Transverse colon (tissue), 4 donors: Measurements from ENCODE around the gene EPHB4. TPM values are rescaled to one million over a fixed set of nuclear protein-coding genes. Genes with fewer than 3 reads are reported as not detected.

Source experiments
- DNase-seq: peaks from one replicate; pipeline ENCODE4 v3.0.0-alpha.2; 2019
- H3K27ac ChIP-seq, 4 donors: fragments of 200-600 bp; sonication (generic); 2 replicates each; pipeline ENCODE4 v1.5.1; 2016 to 2018; ENCODE audit warnings: inconsistent platforms in 4 of 4
- H3K27me3 ChIP-seq: fragments of 200-600 bp; sonication (generic); 2 replicates; pipeline ENCODE4 v1.5.1; 2017; ENCODE audit warnings: inconsistent platforms
- H3K36me3 ChIP-seq, 4 donors: fragments of 200-600 bp; sonication (generic); 2 replicates each; pipeline ENCODE4 v1.5.1; 2017 to 2019; ENCODE audit warnings: inconsistent platforms in 4 of 4
- H3K4me1 ChIP-seq, 4 donors: fragments of 200-600 bp; sonication (generic); 2 replicates each; pipeline ENCODE4 v1.5.1; 2017 to 2020; ENCODE audit warnings: inconsistent platforms in 4 of 4
- H3K4me3 ChIP-seq, 4 donors: fragments of 200-600 bp; sonication (generic); 1 replicate in 1 of 4; 2 replicates in 3 of 4; pipeline versions ENCODE4 v1.5.1 to v1.6.1; 2017 to 2019; ENCODE audit warnings: inconsistent platforms in 4 of 4
- H3K9me3 ChIP-seq, 2 donors: fragments of 200-600 bp; sonication (generic); 2 replicates each; pipeline ENCODE4 v1.5.1; 2017 to 2019; ENCODE audit warnings: inconsistent platforms in 2 of 2
- EP300 ChIP-seq: sonication (generic); formaldehyde crosslinking; IDR thresholded peaks from one replicate; pipeline ENCODE4 v1.6.1; 2017; ENCODE audit warnings: antibody characterized with exemption, low read depth
- POLR2A ChIP-seq: fragments of 450-650 bp; IDR thresholded peaks from one replicate; pipeline ENCODE4 v1.6.1; 2016; ENCODE audit warnings: antibody characterized with exemption, mild to moderate bottlenecking, moderate library complexity
- POLR2AphosphoS5 ChIP-seq, 3 donors: sonication (generic); formaldehyde crosslinking; IDR thresholded peaks; one replicate each; pipeline ENCODE4 v1.6.1; 2016; ENCODE audit warnings: antibody characterized with exemption in 3 of 3
- WGBS, 2 donors: methylation state at CpG; one replicate each; pipeline ENCODE4 v1.1.5; 2018; ENCODE audit warnings: low coverage in 1 of 2; 5-methylcytosine and 5-hydroxymethylcytosine counted together
- in situ Hi-C, 4 donors: fragments of 200-750 bp; cut with MboI; loops; one replicate each; pipeline versions ENCODE4 v1.15.0 to v1.15.1; 2017; ENCODE audit warnings: low sequenced_read_pairs in 3 of 4, low pct_ligation_motif_present in 1 of 4, low pct_unique_long_range_greater_than_20kb in 1 of 4
- intact Hi-C: fragments of 100-400 bp; cut with DNase I; formaldehyde crosslinking; loops from one replicate; pipeline ENCODE4 v1.15.1; 2023; ENCODE audit warnings: low total_unique reads
- total RNA-seq, 4 donors: library from RNA; depleted of rRNA; stranded (reverse); fragments of >200 nt; gene quantifications; one replicate each; pipeline ENCODE4 v1.1.0, GENCODE V29; 2016
- TF ChIP-seq, protein P1 (sequence below), 5 experiments: fragments of 200-600 bp in 3 of 5; fragments of 450-650 bp in 2 of 5; sonication (generic) in 3 of 5; IDR thresholded peaks; 1 replicate in 2 of 5; 2 replicates in 3 of 5; pipeline ENCODE4 v1.5.1; 2016 to 2017; ENCODE audit warnings: antibody characterized with exemption in 5 of 5, inconsistent platforms in 3 of 5, mild to moderate bottlenecking in 2 of 5, moderate library complexity in 1 of 5

The EPHB4 gene
- total RNA-seq, 4 donors from 2014 or later: 23.2 to 95.5 (median 43.5) TPM

DNA sequence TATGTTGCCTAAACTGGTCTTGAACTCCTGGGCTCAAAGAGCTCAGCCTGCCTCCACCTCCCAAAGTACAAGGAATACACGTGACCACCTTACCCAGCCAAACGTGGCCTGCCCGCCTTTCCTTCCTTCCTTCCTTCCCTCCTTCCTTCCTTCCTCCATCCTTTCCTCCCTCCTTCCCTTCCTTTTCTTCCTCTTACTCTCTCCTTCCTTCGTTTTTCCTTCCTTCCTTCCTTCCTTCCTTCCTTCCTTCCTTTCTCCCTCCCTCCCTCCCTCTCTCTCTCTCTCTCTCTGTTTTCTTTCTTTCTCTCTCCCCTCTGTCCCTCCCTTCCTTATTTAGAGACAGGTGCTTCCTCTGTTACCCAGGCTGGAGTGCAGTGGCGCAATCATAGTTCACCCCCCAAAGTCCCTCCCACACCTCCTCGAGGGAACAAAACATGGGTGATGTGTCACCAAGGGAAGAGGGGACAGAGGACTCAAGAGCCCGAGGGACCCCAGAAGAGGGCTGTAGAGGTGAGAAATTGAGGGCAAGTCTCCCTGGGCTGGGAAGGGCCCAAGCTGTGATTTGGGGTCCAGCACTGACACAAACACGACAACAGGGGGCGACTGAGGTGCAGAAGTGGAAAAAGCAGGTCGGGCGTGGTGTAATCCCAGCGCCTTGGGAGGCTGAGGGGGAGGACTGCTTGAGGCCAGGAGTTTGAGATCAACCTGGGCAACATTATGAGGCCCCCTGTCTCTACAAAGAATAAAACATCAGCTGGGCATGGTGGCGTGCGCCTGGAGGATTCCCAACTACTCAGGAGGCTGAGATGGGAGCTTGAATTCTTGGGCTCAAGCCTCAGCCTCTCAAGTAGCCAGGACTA, 28.1 kb downstream of the EPHB4 start:
- Histone ChIP-seq H3K36me3 (no peaks in the 10 kb centered on the region), H3K27me3 (peaks cover 8% of the 10 kb centered on the region), H3K27ac (no peak overlapping the region), H3K4me1 (peaks cover 23 to 43% (median 26%) of the 10 kb centered on the region in 4 donors), H3K4me3 (no peak overlapping the region), H3K9me3 (no peaks in the 10 kb centered on the region)
- 7 to 15% methylated on average over 13 to 14 of the region's 14 CpGs for WGBS, 2 donors
- DNase-seq: peak; percentile 73
- intact Hi-C loops: loop anchor here (2.0 kb wide), 1 partner anchor 54 kb away; the partner anchor contains the start of gene SLC12A9
- in situ Hi-C loops: loop anchor here in 1 of 4 donors (10.0 to 25.0 kb wide), 2 partner anchors 56 to 263 kb away; partner anchors contain the start of gene SLC12A9
- TF ChIP-seq POLR2AphosphoS5 (IDR thresholded peaks at IDR 0.05) (no peak), EP300 (no peak)
- TF ChIP-seq, protein P1, sequence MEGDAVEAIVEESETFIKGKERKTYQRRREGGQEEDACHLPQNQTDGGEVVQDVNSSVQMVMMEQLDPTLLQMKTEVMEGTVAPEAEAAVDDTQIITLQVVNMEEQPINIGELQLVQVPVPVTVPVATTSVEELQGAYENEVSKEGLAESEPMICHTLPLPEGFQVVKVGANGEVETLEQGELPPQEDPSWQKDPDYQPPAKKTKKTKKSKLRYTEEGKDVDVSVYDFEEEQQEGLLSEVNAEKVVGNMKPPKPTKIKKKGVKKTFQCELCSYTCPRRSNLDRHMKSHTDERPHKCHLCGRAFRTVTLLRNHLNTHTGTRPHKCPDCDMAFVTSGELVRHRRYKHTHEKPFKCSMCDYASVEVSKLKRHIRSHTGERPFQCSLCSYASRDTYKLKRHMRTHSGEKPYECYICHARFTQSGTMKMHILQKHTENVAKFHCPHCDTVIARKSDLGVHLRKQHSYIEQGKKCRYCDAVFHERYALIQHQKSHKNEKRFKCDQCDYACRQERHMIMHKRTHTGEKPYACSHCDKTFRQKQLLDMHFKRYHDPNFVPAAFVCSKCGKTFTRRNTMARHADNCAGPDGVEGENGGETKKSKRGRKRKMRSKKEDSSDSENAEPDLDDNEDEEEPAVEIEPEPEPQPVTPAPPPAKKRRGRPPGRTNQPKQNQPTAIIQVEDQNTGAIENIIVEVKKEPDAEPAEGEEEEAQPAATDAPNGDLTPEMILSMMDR (IDR thresholded peaks at IDR 0.05): peak; percentile 65 to 86 (median 73)

DNA sequence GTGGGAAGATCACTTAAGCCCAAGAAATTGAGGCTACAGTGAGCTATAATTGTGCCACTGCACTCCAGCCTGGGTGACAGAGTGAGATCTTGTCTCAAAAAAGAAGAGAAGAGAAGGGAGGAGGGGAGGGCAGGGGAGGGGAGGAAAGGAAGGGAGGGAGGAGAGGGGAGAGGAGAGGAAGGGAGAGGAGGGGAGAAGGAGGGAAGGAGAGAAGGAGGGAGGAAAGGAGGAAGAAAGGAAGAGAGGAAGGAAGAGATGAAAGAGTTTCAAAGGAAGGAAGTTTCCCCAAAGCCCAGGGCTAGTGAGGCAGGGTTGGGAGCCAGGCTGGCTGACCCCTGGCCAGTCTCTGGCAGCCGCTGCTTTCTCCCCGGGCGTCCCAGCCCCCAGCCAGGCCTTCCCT, 32.6 kb downstream of the EPHB4 start:
- H3K36me3 ChIP-seq: no peaks in the 10 kb centered on the region
- no peak for DNase-seq
- intact Hi-C loops: loop anchor here (1.0 kb wide), 1 partner anchor 33 kb away; the partner anchor contains the start of gene EPHB4
- peaks cover 0 to 5% (median 2%) of the 10 kb centered on the region in 4 donors for H3K4me1 ChIP-seq
- in situ Hi-C loops: loop anchor here in 1 of 4 donors (10.0 to 25.0 kb wide), 2 partner anchors 60 to 268 kb away; partner anchors contain the start of gene SLC12A9
- H3K4me3 ChIP-seq: no peak overlapping the region
- WGBS, 2 donors: 61% methylated on average over 3 of the region's 3 CpGs; no CpG with 5 or more reads in 1 of the 2 donors
- no peaks in the 10 kb centered on the region for H3K9me3 ChIP-seq
- H3K27me3 ChIP-seq: peaks cover 20% of the 10 kb centered on the region
- no peak overlapping the region for H3K27ac ChIP-seq
- TF ChIP-seq POLR2AphosphoS5 (IDR thresholded peaks at IDR 0.05) (no peak), EP300 (no peak), POLR2A (no peak)
- TF ChIP-seq, protein P1 (IDR thresholded peaks at IDR 0.05): no peak

DNA sequence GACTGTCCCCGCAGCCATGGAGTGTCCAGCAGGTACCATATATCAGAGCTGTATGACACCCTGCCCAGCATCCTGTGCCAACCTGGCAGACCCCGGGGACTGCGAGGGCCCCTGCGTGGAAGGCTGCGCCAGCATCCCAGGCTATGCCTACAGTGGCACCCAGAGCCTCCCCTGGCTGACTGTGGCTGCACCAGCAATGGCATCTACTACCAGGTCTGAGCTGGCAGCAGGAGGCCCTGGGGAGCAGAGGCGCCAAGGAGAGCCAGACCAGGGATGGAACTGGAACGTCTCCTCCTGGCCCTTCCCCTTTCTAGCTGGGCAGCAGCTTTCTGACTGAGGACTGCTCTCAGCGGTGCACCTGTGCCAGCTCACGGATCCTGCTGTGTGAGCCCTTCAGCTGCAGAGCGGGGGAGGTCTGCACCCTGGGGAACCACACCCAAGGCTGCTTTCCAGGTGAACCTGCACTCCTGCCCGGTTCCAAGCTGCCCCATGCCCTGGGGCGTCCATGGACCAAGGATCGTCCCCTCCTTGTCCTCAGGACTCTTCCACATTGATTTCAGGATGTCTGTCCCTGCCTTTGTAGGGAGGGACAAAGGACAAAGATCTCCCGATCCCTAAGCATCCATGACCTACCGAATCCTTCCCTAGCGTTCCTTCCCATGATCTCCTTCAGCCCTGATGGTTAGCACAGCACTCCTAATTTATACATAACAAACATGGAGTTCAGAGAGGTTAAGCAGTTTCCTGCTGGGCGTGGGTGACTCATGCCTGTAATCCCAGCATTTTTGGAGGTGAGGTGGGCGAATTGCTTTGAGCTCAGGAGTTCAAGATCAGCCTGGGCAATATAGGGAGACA, 33.3 kb downstream of the EPHB4 start:
- H3K27me3 ChIP-seq: peaks cover 20% of the 10 kb centered on the region
- WGBS, 2 donors: 44 to 57% methylated on average over 5 to 13 of the region's 18 CpGs

More for the DNA sequence above, 33.3 kb downstream of the EPHB4 start:
- H3K4me3 ChIP-seq: no peak overlapping the region
- no peaks in the 10 kb centered on the region for H3K36me3 ChIP-seq
- no peaks in the 10 kb centered on the region for H3K4me1 ChIP-seq
- intact Hi-C loops: loop anchor here (1.0 kb wide), 1 partner anchor 33 kb away; the partner anchor contains the start of gene EPHB4
- in situ Hi-C loops: loop anchor here in 1 of 4 donors (10.0 to 25.0 kb wide), 2 partner anchors 61 to 268 kb away; partner anchors contain the start of gene SLC12A9
- DNase-seq: no peak
- H3K9me3 ChIP-seq: no peaks in the 10 kb centered on the region
- no peak overlapping the region for H3K27ac ChIP-seq
- TF ChIP-seq, protein P1 (IDR thresholded peaks at IDR 0.05): no peak
- TF ChIP-seq POLR2A: no peak
- no peak for TF ChIP-seq EP300
- TF ChIP-seq POLR2AphosphoS5 (IDR thresholded peaks at IDR 0.05): no peak
